Measurements from ENCODE around the gene GAS1.

GAS1 gene

GRCh38 chr9:86921151-86921923, 26.0 kb downstream of the GAS1 start:
- DNase-seq (ENCODE audit: low read depth), result no peak

- no peak for DNase-seq (ENCODE audit: low read depth)
Measured at GRCh38 chr9:86918556-86918955, 28.8 kb downstream of the GAS1 start.

GRCh38 chr9:86912210-86912609, 35.1 kb downstream of the GAS1 start:
- DNase-seq (ENCODE audit: low read depth), result no peak

- peak; percentile 5 for DNase-seq (ENCODE audit: low read depth)
Measured at GRCh38 chr9:86909388-86909787, 37.9 kb downstream of the GAS1 start.

- DNase-seq (ENCODE audit: low read depth), result no peak
Measured at GRCh38 chr9:86908261-86908660, 39.0 kb downstream of the GAS1 start.

GRCh38 chr9:86907346-86907745, 40.0 kb downstream of the GAS1 start:
- DNase-seq (ENCODE audit: low read depth), result no peak

GRCh38 chr9:86903734-86904085, 43.6 kb downstream of the GAS1 start:
- DNase-seq (ENCODE audit: low read depth), result no peak

GRCh38 chr9:86902991-86903733, 44.1 kb downstream of the GAS1 start:
- DNase-seq (ENCODE audit: low read depth), result no peak

GRCh38 chr9:86902586-86902985, 44.7 kb downstream of the GAS1 start:
- no peak for DNase-seq (ENCODE audit: low read depth)

- DNase-seq (ENCODE audit: low read depth), result no peak
Measured at GRCh38 chr9:86902176-86902575, 45.1 kb downstream of the GAS1 start.

- DNase-seq (ENCODE audit: low read depth), result no peak
Measured at GRCh38 chr9:86901511-86901910, 45.8 kb downstream of the GAS1 start.

Data from GM04504 (cell line).